Smooth muscle cell (in vitro differentiated cells): Measurements from ENCODE around the gene COL23A1. TPM values are rescaled to one million over a fixed set of nuclear protein-coding genes. Genes with fewer than 3 reads are reported as not detected.

Experiments
- DNase-seq: peaks from one replicate; lab custom pipeline; 2025; ENCODE audit not compliant: unreplicated experiment; lab: John Stamatoyannopoulos, UW
- H2AFZ ChIP-seq: fragments of 200-600 bp; sonication (generic); 2 replicates; pipeline ENCODE4 v1.6.0; 2016; ENCODE audit warnings: antibody characterized with exemption, low read depth, mild to moderate bottlenecking
- H3F3A ChIP-seq: fragments of 200-600 bp; sonication (generic); 2 replicates; pipeline ENCODE4 v1.6.0; 2017; ENCODE audit warnings: antibody characterized with exemption, low read depth
- H3K27ac ChIP-seq: fragments of 200-600 bp; sonication (generic); 2 replicates; pipeline ENCODE4 v1.5.1; 2016; ENCODE audit warnings: low read depth, mild to moderate bottlenecking
- H3K27me3 ChIP-seq: fragments of 200-600 bp; sonication (generic); 2 replicates; pipeline ENCODE4 v1.6.1; 2016; ENCODE audit warnings: low read depth, mild to moderate bottlenecking
- H3K36me3 ChIP-seq: fragments of 200-600 bp; sonication (generic); 2 replicates; pipeline ENCODE4 v1.5.1; 2016; ENCODE audit warnings: low read depth
- H3K4me1 ChIP-seq: fragments of 200-600 bp; sonication (generic); 2 replicates; pipeline ENCODE4 v1.5.1; 2016; ENCODE audit warnings: low read depth
- H3K4me2 ChIP-seq: fragments of 200-600 bp; sonication (generic); 2 replicates; pipeline ENCODE4 v1.6.0; 2016; ENCODE audit warnings: mild to moderate bottlenecking
- H3K4me3 ChIP-seq: fragments of 200-600 bp; sonication (generic); 2 replicates; pipeline ENCODE4 v1.5.1; 2016; ENCODE audit warnings: mild to moderate bottlenecking
- H3K79me2 ChIP-seq: fragments of 200-600 bp; sonication (generic); 2 replicates; pipeline ENCODE4 v1.6.0; 2016; ENCODE audit warnings: low read depth, mild to moderate bottlenecking
- H3K9ac ChIP-seq: fragments of 200-600 bp; sonication (generic); 2 replicates; pipeline ENCODE4 v1.6.0; 2016; ENCODE audit warnings: low read depth
- H3K9me3 ChIP-seq: fragments of 200-600 bp; sonication (generic); replicated peaks from 2 replicates; pipeline ENCODE4 v1.5.1; 2016; ENCODE audit warnings: low read depth
- H4K20me1 ChIP-seq: fragments of 200-600 bp; sonication (generic); 2 replicates; pipeline ENCODE4 v1.6.0; 2016; ENCODE audit warnings: low read depth
- WGBS: methylation state at CpG from one replicate; pipeline ENCODE4 v1.1.7; 2016; ENCODE audit warnings: low lambda C conversion rate; 5-methylcytosine and 5-hydroxymethylcytosine counted together
- polyA plus RNA-seq: library from polyadenylated mRNA; unstranded; fragments of >200 nt; fragmentation: Nextera tagmentation; extraction: Ambion mirVana; gene quantifications from 2 replicates; pipeline ENCODE4 v1.2.1, GENCODE V29; 2016
- total RNA-seq: library from RNA; depleted of rRNA; stranded (reverse); fragments of >200 nt; gene quantifications from 2 replicates; pipeline ENCODE4 v1.2.3, GENCODE V29; 2014
- TF ChIP-seq, protein P1 (sequence below): fragments of 200-600 bp; sonication (generic); IDR thresholded peaks from 2 replicates; pipeline ENCODE4 v1.5.1; 2017; ENCODE audit warnings: borderline replicate concordance, mild to moderate bottlenecking, antibody characterized with exemption; ENCODE audit not compliant: insufficient read depth, poor library complexity, severe bottlenecking

The COL23A1 gene
- total and polyA plus RNA-seq, 2 experiments from 2014 or later: 5.3 to 27.4 TPM

DNA sequence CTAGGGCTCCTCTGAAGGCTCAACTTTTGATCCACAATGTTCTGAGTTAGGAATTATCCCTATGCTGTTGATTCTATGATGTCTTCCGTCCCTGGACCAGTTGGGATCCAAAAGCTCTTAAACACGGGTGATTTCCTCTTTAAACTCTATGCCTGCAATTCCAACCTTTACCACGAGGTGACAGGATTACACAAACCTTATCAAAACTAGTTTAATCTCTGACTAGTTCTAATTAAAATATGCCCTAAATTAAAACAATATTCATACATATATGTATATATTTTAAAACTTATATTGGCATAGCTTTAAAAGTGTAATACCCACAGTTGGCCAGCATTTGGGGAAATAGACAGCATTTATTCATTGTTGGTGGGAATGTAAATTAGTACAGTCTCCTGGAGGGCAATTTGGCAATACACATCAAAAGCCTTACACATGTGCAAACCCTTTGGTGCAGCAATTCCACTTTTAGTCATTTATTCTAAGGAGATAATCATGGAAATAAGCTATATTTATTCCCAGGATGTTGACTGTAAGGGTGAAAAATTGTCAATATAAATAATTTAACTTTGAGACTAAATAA lies 306.0 kb downstream of the COL23A1 start:
- Histone ChIP-seq H3K4me3 (no peak overlapping the region), H4K20me1 (no peaks in the 10 kb centered on the region), H3K27ac (no peak overlapping the region), H2AFZ (no peak overlapping the region), H3F3A (peaks cover 5% of the 10 kb centered on the region), H3K4me1 (peaks cover 4% of the 10 kb centered on the region), H3K9me3 (peaks cover 3% of the 10 kb centered on the region), H3K9ac (no peak overlapping the region), H3K79me2 (no peaks in the 10 kb centered on the region), H3K4me2 (no peak overlapping the region), H3K27me3 (no peaks in the 10 kb centered on the region), H3K36me3 (no peaks in the 10 kb centered on the region)
- TF ChIP-seq, protein P1, sequence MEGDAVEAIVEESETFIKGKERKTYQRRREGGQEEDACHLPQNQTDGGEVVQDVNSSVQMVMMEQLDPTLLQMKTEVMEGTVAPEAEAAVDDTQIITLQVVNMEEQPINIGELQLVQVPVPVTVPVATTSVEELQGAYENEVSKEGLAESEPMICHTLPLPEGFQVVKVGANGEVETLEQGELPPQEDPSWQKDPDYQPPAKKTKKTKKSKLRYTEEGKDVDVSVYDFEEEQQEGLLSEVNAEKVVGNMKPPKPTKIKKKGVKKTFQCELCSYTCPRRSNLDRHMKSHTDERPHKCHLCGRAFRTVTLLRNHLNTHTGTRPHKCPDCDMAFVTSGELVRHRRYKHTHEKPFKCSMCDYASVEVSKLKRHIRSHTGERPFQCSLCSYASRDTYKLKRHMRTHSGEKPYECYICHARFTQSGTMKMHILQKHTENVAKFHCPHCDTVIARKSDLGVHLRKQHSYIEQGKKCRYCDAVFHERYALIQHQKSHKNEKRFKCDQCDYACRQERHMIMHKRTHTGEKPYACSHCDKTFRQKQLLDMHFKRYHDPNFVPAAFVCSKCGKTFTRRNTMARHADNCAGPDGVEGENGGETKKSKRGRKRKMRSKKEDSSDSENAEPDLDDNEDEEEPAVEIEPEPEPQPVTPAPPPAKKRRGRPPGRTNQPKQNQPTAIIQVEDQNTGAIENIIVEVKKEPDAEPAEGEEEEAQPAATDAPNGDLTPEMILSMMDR: peak; percentile 67
- 53% methylated on average over 3 of the region's 3 CpGs for WGBS
- no peak for DNase-seq

DNA sequence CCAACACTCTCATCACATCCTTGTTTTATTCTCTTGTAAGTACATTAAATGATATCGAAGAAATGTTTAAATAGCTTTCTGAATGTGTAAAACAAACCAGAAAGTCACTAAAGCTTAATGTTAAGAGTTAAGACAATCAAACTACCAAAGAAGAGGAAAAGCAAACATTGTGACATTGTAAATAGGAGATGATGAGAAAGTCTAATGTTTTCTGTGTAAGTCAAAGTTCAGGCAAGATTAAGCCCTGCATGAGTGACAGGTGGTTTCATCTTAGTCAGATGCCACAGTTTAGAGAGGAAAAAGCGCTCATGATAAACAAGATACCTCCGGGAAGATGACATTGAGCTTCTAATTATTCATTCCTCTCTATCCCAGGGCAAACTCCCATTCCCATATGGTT lies 306.7 kb downstream of the COL23A1 start:
- Histone ChIP-seq H2AFZ (no peak overlapping the region), H3K4me1 (no peaks in the 10 kb centered on the region), H3K4me2 (no peak overlapping the region), H3K9ac (no peak overlapping the region), H3K36me3 (no peaks in the 10 kb centered on the region), H3K9me3 (peaks cover 3% of the 10 kb centered on the region), H3K4me3 (no peak overlapping the region), H3K27ac (no peak overlapping the region), H4K20me1 (no peaks in the 10 kb centered on the region), H3K27me3 (no peaks in the 10 kb centered on the region), H3K79me2 (no peaks in the 10 kb centered on the region), H3F3A (peaks cover 5% of the 10 kb centered on the region)
- TF ChIP-seq, protein P1: no peak
- 89% methylated on average over 3 of the region's 3 CpGs for WGBS
- no peak for DNase-seq

DNA sequence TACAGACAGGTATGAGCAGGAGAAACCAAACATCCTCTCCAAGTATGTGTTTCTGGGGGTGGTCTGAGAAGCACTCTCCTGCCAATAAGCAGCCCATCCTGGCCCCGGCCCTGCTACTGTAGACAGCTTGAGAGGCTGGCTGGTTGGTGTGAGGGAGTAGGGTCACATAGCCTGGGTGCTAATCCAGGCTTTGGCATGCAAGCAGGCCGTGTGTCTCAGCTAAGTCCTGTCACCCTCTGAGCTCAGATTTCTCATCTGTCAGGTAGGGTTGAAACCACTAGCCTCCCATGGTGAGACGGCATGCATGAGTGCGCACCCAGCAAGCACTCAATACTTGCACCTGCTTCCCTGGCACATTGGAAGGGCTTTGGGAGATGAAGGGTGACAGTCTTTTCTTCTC lies 307.8 kb downstream of the COL23A1 start:
- no peaks in the 10 kb centered on the region for H4K20me1 ChIP-seq
- H3K36me3 ChIP-seq: no peaks in the 10 kb centered on the region
- no peaks in the 10 kb centered on the region for H3K4me1 ChIP-seq
- H2AFZ ChIP-seq: no peak overlapping the region
- H3K4me2 ChIP-seq: no peak overlapping the region
- H3K79me2 ChIP-seq: no peaks in the 10 kb centered on the region
- H3K4me3 ChIP-seq: no peak overlapping the region
- 82% methylated on average over 4 of the region's 4 CpGs for WGBS
- H3F3A ChIP-seq: peaks cover 5% of the 10 kb centered on the region
- DNase-seq: no peak
- H3K9me3 ChIP-seq: peaks cover 3% of the 10 kb centered on the region
- H3K9ac ChIP-seq: no peak overlapping the region
- peaks cover 5% of the 10 kb centered on the region for H3K27me3 ChIP-seq
- H3K27ac ChIP-seq: no peak overlapping the region
- TF ChIP-seq, protein P1: no peak

DNA sequence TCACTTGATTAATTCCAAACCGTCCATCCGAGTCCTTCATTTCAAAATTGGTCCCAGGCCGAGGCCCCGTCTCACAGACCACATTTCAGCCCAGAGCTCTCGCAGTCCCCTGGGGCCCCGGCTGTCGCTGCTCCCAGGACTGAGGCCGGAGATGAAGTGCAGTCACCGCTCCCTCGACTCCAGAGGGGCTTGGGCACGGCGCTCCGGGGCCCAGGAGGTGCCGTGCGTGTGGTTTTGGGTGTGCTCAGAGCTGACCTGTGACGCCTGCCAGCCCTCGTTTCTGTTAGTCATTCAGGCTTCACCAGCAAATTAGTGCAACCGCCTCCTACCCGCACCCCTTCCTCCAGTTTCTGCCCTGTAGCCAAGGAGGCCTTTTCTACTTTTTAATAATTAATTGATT lies 308.9 kb downstream of the COL23A1 start:
- no peak overlapping the region for H3K27ac ChIP-seq
- no peaks in the 10 kb centered on the region for H3K36me3 ChIP-seq
- peaks cover 3% of the 10 kb centered on the region for H3K9me3 ChIP-seq
- no peak for DNase-seq
- 81% methylated on average over 19 of the region's 19 CpGs for WGBS
- peaks cover 5% of the 10 kb centered on the region for H3K27me3 ChIP-seq
- H2AFZ ChIP-seq: no peak overlapping the region
- no peak overlapping the region for H3K4me2 ChIP-seq
- TF ChIP-seq, protein P1: no peak
- no peak overlapping the region for H3K9ac ChIP-seq
- H4K20me1 ChIP-seq: no peaks in the 10 kb centered on the region
- no peaks in the 10 kb centered on the region for H3K4me1 ChIP-seq
- no peak overlapping the region for H3K4me3 ChIP-seq
- H3K79me2 ChIP-seq: no peaks in the 10 kb centered on the region
- H3F3A ChIP-seq: peaks cover 5% of the 10 kb centered on the region
